BJ (cell line): ENCODE data around the gene FCMR. TPM values are rescaled to one million over a fixed set of nuclear protein-coding genes. Genes with fewer than 3 reads are reported as not detected.

Source experiments
- CTCF ChIA-PET: fragments of 350-600 bp; formaldehyde crosslinking; extraction: SDS; loops from one replicate; lab custom pipeline; 2021; ENCODE audit warnings: antibody characterized with exemption, inconsistent platforms; lab: Yijun Ruan, JAX
- POLR2A ChIA-PET: fragments of 300-600 bp; sonication (Branson Sonifier 250); formaldehyde crosslinking; extraction: SDS; loops from one replicate; lab custom pipeline; 2021; ENCODE audit warnings: antibody characterized with exemption; lab: Charles Lee
- DNase-seq: peaks from one replicate; pipeline ENCODE4 v3.0.0-alpha.2; 2011; ENCODE audit warnings: low read depth
- H3K27me3 ChIP-seq: 2 replicates; pipeline ENCODE4 v1.6.0; 2011; ENCODE audit warnings: low read length; ENCODE audit not compliant: control insufficient read depth, insufficient read depth
- H3K36me3 ChIP-seq: 2 replicates; pipeline ENCODE4 v1.5.1; 2011; ENCODE audit warnings: low read length; ENCODE audit not compliant: control insufficient read depth, insufficient read depth
- H3K4me3 ChIP-seq: 2 replicates; pipeline ENCODE4 v1.5.1; 2011; ENCODE audit warnings: low read depth, mild to moderate bottlenecking, control low read depth, low read length
- CTCF ChIP-seq: IDR thresholded peaks from 2 replicates; pipeline ENCODE4 v1.5.1; 2011; ENCODE audit warnings: low read depth, mild to moderate bottlenecking, control low read depth, inconsistent platforms, low read length, moderate library complexity; ENCODE audit not compliant: insufficient read depth
- polyA plus RNA-seq: library from polyadenylated mRNA; depleted of rRNA; stranded (reverse); fragments of >200 nt; gene quantifications from 2 replicates; pipeline ENCODE4 v1.2.3, GENCODE V29; 2011

The FCMR gene
- polyA plus RNA-seq, 1 experiment, result 1.4 TPM

GRCh38 chr1:206954459-206955342 is 33.0 kb upstream of the FCMR start:
- Histone ChIP-seq H3K27me3 (peaks cover 4% of the 10 kb centered on the region; the same call in 1 of the 2 replicates), H3K36me3 (no peaks in the 10 kb centered on the region), H3K4me3 (no peak overlapping the region)
- TF ChIP-seq CTCF, result no peak
- ChIA-PET POLR2A (no interaction called here), CTCF (interaction anchor here (0.7 to 2.2 kb wide), 11 partner anchors 7 to 545 kb away, joined by 3 to 6 read pairs (median 4); no protein-coding TSS in a partner anchor)
- no peak for DNase-seq

- H3K4me3 ChIP-seq, result no peak overlapping the region
- TF ChIP-seq CTCF, result no peak
- ChIA-PET POLR2A (no interaction called here), CTCF (interaction anchor here (1.2 to 1.6 kb wide), 3 partner anchors 14 to 22 kb away, joined by 4 to 5 read pairs (median 4); no protein-coding TSS in a partner anchor)
- no peak for DNase-seq
- peaks cover 4% of the 10 kb centered on the region for H3K27me3 ChIP-seq
- no peaks in the 10 kb centered on the region for H3K36me3 ChIP-seq
Observed at GRCh38 chr1:206953626-206954025, 31.9 kb upstream of the FCMR start.

GRCh38 chr1:206953126-206953525 is 31.4 kb upstream of the FCMR start:
- no peaks in the 10 kb centered on the region for H3K36me3 ChIP-seq
- ChIA-PET POLR2A (no interaction called here), CTCF (interaction anchor here (1.5 to 1.6 kb wide), 2 partner anchors 16 to 23 kb away, joined by 4 read pairs; no protein-coding TSS in a partner anchor)
- DNase-seq, result no peak
- H3K4me3 ChIP-seq, result no peak overlapping the region
- peaks cover 4% of the 10 kb centered on the region for H3K27me3 ChIP-seq
- no peak for TF ChIP-seq CTCF

GRCh38 chr1:206952171-206952570 is 30.4 kb upstream of the FCMR start:
- TF ChIP-seq CTCF, result no peak
- no peak overlapping the region for H3K4me3 ChIP-seq
- DNase-seq, result no peak
- ChIA-PET POLR2A (no interaction called here), CTCF (interaction anchor here (1.3 to 1.9 kb wide), 3 partner anchors 9 to 30 kb away, joined by 4 to 6 read pairs (median 5); no protein-coding TSS in a partner anchor)
- peaks cover 2% of the 10 kb centered on the region for H3K27me3 ChIP-seq
- no peaks in the 10 kb centered on the region for H3K36me3 ChIP-seq
